Frontal cortex (tissue), 4 donors: ENCODE results near the gene NPR1. TPM values are rescaled to one million over a fixed set of nuclear protein-coding genes. Genes with fewer than 3 reads are reported as not detected.
"Not testable (repeated sequence)": the region's sequence is repeated elsewhere in the genome, so short reads cannot be mapped to it uniquely, and the experiment has no call there.

Source experiments
- DNase-seq, 2 donors: peaks; one replicate each; pipeline ENCODE4 v3.0.0; 2012; ENCODE audit warnings: low spot score in 2 of 2
- FAIRE-seq: peaks from 2 replicates; lab custom pipeline; 2012; peaks lifted over from hg19 to GRCh38; lab: Jason Lieb, UNC
- small RNA-seq: library from RNA; depleted of rRNA; stranded (forward); fragments of <200 nt; gene quantifications from one replicate; pipeline ENCODE3, GENCODE V24; 2014
- total RNA-seq: library from RNA; depleted of rRNA; stranded (reverse); fragments of >200 nt; gene quantifications from one replicate; pipeline ENCODE4 v1.2.3, GENCODE V29; 2014
- donor health status: control.
- donor health status: control.
- donor health status: control.

Gene NPR1
- total RNA-seq, 1 donor from 2014 or later = 0.41 TPM

GRCh38 chr1:153705484-153705883 is 27.0 kb downstream of the NPR1 start:
- DNase-seq (no peak), FAIRE-seq (no peak)

DNA sequence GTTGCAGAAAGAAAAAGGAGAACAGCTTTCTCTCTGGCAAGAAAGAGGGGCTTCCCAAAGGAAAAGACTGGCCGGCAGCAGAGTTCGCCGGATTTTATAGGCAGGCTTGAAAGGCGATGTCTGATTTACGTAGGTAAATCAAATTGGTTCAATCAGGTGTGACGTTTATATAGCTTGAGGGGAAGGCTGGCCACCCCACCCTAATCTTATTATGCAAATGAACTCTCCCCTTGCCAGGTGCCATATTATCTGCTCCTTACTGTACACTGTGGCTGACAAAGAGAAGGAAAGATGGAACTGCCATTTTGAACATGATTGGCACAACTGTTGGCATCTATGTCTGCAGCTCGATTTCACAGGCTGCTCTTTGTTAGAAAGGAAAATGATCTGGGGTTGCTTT is 32.5 kb downstream of the NPR1 start:
- FAIRE-seq (no peak), DNase-seq (no peak)

DNA sequence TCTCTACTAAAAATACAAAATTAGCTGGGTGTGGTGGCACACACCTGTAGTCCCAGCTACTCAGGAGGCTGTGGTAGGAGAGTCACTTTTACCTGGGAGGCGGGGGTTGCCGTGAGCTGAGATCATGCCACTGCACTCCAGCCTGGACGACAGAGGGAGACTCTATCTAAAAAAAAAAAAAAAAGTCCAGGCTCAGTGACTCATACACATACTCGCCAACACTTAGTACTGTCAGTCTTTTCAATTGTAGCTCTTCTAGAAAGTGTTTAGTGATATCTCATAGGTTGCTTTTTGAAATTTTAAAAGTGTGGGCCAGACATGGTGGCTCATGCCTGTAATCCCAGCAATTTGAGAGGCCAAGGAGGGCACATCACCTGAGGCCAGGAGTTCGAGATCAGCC is 37.7 kb downstream of the NPR1 start:
- not testable (repeated sequence) for DNase-seq, FAIRE-seq

DNA sequence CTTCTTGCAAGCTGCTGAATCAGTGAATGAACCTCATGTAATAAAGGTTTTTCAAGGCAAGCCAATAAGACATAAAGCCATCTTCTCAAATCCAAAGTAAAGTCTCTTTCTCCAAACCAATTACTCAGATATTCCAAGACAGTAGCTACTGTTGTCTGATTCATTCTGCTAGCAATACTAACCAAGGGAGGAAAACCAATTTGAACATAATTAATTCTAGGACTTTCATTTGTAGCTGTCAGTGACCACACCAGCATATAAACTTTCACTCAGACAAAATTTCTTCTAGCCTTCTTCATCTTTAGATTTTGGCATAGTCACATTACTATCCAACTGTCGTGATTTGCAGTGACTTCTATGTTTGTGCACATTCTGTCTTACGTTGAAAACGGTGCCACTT is 38.8 kb downstream of the NPR1 start:
- no peak for DNase-seq

GRCh38 chr1:153723687-153724086 is 45.2 kb downstream of the NPR1 start:
- FAIRE-seq (no peak), DNase-seq (no peak)

More for the DNA sequence above, 38.8 kb downstream of the NPR1 start:
- no peak for FAIRE-seq

DNA sequence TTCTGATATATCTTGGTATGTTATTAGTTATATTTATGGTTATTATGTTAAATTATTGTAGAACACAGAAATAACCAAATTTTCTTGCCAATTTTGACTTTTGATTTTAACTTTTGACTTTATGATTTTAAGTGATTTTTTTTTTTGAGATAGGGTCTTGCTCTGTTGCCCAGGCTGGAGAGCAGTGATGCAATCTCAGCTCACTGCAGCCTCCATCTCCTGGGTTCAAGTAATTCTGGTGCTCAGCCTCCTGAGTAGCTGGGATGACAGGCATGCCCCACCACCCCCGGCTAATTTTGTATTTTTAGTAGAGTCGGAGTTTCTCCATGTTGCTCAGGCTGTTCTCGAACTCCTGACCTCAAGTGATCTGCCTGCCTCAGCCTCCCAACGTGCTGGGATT is 46.1 kb downstream of the NPR1 start:
- not testable (repeated sequence) for FAIRE-seq, DNase-seq

GRCh38 chr1:153727463-153728304 is 49.2 kb downstream of the NPR1 start, which contains the start of gene INTS3:
TSS of gene INTS3 (plus strand) at chr1:153728050. CDS start at chr1:153728635, 585 bp downstream.
- DNase-seq (peak; percentile 86 to 96), FAIRE-seq (peak; percentile 70)

DNA sequence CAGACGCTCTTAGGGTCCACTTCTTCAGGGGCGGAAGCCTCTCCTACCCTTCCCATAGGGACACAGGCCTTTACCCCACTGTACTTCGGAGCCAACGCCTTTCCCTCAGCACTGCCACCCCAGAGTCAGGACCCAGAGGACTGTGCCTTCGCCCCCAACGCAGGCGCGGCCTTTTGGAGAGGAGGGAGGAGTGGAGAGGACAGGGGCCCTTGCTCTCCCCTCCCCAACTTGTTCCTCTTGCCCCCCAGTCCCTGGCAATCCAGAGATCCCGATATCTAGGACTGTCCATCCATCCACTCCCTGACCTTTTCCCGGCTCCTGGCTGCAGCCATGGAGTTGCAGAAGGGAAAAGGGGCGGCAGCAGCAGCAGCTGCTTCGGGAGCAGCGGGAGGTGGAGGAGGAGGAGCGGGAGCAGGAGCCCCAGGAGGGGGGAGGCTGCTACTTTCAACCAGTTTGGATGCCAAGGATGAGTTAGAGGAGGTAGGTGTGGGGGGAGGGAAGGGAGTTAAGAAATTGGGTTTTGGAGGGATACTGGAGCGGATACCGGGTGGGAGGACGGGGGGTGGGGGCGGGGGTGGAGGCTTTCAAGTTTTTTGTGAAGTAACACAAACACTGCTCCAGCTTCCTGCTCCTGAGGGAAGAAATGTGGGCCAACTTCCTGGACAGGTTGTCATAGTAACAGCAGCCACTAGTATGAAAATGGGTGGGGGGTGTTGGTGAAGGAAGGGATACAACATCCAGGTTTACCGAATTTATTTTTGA is 50.0 kb downstream of the NPR1 start:
- DNase-seq (peak in 1 of 2 donors; percentile 27), FAIRE-seq (no peak)

GRCh38 chr1:153730468-153730988 is 52.0 kb downstream of the NPR1 start:
- DNase-seq (no peak), FAIRE-seq (no peak)

GRCh38 chr1:153733970-153734369 is 55.5 kb downstream of the NPR1 start:
- no peak for FAIRE-seq
- no peak for DNase-seq

DNA sequence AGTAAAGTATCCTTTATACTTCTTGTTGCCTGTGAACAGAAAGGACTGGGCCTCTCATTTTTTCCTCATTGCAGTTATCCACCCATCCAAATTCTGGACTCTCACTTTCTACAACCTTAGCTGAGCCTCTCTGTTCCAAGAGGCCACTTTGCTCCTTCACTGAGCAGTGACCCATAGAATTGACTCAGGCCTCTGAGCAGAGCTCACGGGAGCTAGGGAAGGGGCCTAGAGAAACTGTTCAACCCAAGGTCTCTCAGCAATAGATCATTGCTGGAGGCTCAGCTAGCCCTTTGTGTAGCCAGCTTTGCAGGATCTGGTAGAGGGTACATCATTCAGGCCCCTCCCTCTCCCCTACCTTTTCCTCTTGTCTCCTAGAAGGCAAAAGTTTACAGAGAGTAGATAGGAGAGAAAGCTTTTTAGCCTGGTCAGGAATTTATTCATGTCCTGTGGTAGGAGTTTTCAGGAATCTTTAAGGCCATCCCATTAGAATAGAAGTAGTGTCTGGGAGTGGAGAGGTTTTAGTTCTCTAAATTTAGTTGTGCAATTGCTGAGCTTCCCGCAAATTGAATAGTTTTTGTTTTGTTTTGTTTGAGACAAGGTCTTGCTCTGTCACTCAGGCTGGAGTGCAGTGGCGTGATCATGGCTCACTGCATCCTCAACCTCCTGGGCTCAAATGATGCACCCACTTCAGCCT is 56.1 kb downstream of the NPR1 start:
- no peak for FAIRE-seq
- DNase-seq = no peak

DNA sequence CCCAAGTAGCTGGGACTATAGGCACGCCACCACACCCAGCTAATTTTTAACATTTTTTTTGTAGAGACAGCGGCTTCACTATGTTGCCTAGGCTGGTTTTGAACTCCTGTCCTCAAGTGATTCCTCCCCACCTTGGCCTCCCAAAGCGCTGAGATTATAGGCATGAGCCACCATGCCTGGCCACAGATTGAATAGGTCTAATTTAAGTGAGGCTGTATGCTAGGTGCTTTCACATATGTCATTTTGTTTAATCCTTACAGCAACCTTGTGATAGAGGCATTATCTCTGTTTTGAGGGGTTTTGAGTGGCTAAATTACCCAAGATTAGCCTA is 56.6 kb downstream of the NPR1 start:
- DNase-seq (no peak), FAIRE-seq (no peak)

- DNase-seq = no peak
- no peak for FAIRE-seq
Measured at GRCh38 chr1:153741986-153742385, 63.5 kb downstream of the NPR1 start.

- FAIRE-seq (no peak), DNase-seq (no peak)
Measured at GRCh38 chr1:153742411-153743142, 64.1 kb downstream of the NPR1 start.

Small RNA genes within 50 kb of the gene (small RNA-seq; reads per million reads assigned to genes)
- gene MIR8083 = not detected
- gene RF00019 = not detected
- gene RN7SL372P = not detected

Other genes starting within 250 kb of the NPR1 start
- gene S100A7, start 218.0 kb upstream of the NPR1 start, total RNA-seq = not detected
- gene S100A6, start 142.7 kb upstream of the NPR1 start, total RNA-seq = 9.8 TPM
- gene S100A5, start 137.8 kb upstream of the NPR1 start, total RNA-seq = not detected
- 1.6 TPM for gene S100A4, start 132.9 kb upstream of the NPR1 start, total RNA-seq
- not detected for gene S100A3, start 129.4 kb upstream of the NPR1 start, total RNA-seq
- gene S100A2, start 112.8 kb upstream of the NPR1 start, total RNA-seq = not detected
- gene S100A16, start 65.6 kb upstream of the NPR1 start, total RNA-seq = 13.0 TPM
- gene S100A14, start 62.4 kb upstream of the NPR1 start, total RNA-seq = not detected
- gene S100A13, start 51.2 kb upstream of the NPR1 start, total RNA-seq = 7.3 TPM
- 1.2 TPM for gene S100A1, start 50.3 kb upstream of the NPR1 start, total RNA-seq
- 55.0 TPM for gene CHTOP, start 44.6 kb upstream of the NPR1 start, total RNA-seq
- gene SNAPIN, start 20.0 kb upstream of the NPR1 start, total RNA-seq = 46.1 TPM
- gene ILF2, start 7.7 kb upstream of the NPR1 start, total RNA-seq = 240 TPM
- gene INTS3, start 49.4 kb downstream of the NPR1 start, total RNA-seq = 29.8 TPM
- 14.7 TPM for gene SLC27A3, start 96.7 kb downstream of the NPR1 start, total RNA-seq
- 15.5 TPM for gene GATAD2B, start 244.3 kb downstream of the NPR1 start, total RNA-seq